Peyer's patch (tissue), 4 donors: ENCODE measurements around the gene PRICKLE2. TPM values are rescaled to one million over a fixed set of nuclear protein-coding genes. Genes with fewer than 3 reads are reported as not detected.
A peak's percentile ranks its signal among the peaks of the same experiment; 100 is the strongest.

ENCODE experiments used
- DNase-seq, 3 donors: peaks; one replicate each; pipeline ENCODE4 v3.0.0-alpha.2; 2017 to 2019
- H3K27ac ChIP-seq, 4 donors: fragments of 200-600 bp; sonication (generic); one replicate each; pipeline ENCODE4 v1.5.1; 2016 to 2019
- H3K27me3 ChIP-seq, 2 donors: fragments of 200-600 bp; sonication (generic); one replicate each; pipeline ENCODE4 v1.5.1; 2019
- H3K36me3 ChIP-seq, 3 donors: fragments of 200-600 bp; sonication (generic); one replicate each; pipeline ENCODE4 v1.5.1; 2016 to 2019
- H3K4me1 ChIP-seq, 4 donors: fragments of 200-600 bp; sonication (generic); one replicate each; pipeline ENCODE4 v1.5.1; 2016 to 2019
- H3K4me3 ChIP-seq, 4 donors: fragments of 200-600 bp; sonication (generic); 1 replicate in 3 of 4; 2 replicates in 1 of 4; pipeline ENCODE4 v1.5.1; 2016 to 2019; ENCODE audit warnings: mild to moderate bottlenecking in 1 of 4
- H3K9me3 ChIP-seq, 4 donors: fragments of 200-600 bp; sonication (generic); one replicate each; pipeline ENCODE4 v1.5.1; 2016 to 2019; ENCODE audit warnings: mild to moderate bottlenecking in 1 of 4
- POLR2A ChIP-seq, 2 donors: fragments of 450-650 bp; IDR thresholded peaks; one replicate each; pipeline ENCODE4 v1.5.1; 2017; ENCODE audit warnings: antibody characterized with exemption in 2 of 2, mild to moderate bottlenecking in 2 of 2, moderate library complexity in 2 of 2
- total RNA-seq, 4 donors: library from RNA; depleted of rRNA; stranded (reverse); fragments of >200 nt; gene quantifications; one replicate each; pipeline ENCODE4 v1.1.0, GENCODE V29; 2016
- TF ChIP-seq, protein P1 (sequence below), 6 experiments: fragments of 450-650 bp in 4 of 6; fragments of 200-600 bp in 2 of 6; sonication (generic) in 1 of 6; IDR thresholded peaks; one replicate each; pipeline ENCODE4 v1.5.1; 2017 to 2019; ENCODE audit warnings: antibody characterized with exemption in 6 of 6, mild to moderate bottlenecking in 3 of 6, moderate library complexity in 1 of 6

Gene PRICKLE2
- total RNA-seq, 4 donors from 2014 or later, result 3.5 to 22.3 (median 11.8) TPM

DNA sequence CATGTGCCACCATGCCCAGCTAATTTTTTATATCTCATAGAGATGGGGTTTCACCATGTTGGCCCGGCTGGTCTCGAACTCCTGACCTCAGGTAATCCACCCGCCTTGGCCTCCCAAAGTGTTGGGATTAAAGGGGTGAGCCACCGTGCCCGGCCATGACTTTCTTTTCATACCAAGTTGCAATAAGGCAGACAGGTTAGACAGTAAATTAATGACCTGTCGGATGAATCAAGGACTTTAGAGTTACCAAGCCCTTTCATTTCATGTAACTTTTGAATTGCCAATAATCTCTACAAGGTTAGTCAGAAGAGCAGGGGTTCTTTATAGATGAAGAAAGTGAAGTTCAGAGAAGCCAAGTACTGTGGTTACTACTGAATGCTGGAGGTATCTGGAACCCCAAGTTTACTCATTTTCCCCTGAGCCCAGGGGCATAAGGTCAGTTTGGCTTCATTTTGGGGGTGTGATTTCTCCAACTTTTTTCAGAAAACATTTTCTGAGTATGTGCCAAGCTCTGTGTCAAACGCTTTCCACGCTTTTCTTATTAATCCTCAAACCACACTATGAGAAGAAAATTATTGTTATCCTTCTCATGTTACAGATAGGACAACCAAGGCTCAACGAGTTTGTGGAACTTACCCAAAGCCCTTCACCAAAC lies 11.9 kb downstream of the PRICKLE2 start:
- H3K4me1 ChIP-seq, result peaks cover 0 to 16% (median 0%) of the 10 kb centered on the region in 4 donors
- no peak overlapping the region for H3K4me3 ChIP-seq
- H3K27me3 ChIP-seq, result no peaks in the 10 kb centered on the region
- H3K36me3 ChIP-seq, result no peaks in the 10 kb centered on the region
- DNase-seq, result no peak
- TF ChIP-seq POLR2A (IDR thresholded peaks at IDR 0.05), result no peak
- TF ChIP-seq, protein P1, sequence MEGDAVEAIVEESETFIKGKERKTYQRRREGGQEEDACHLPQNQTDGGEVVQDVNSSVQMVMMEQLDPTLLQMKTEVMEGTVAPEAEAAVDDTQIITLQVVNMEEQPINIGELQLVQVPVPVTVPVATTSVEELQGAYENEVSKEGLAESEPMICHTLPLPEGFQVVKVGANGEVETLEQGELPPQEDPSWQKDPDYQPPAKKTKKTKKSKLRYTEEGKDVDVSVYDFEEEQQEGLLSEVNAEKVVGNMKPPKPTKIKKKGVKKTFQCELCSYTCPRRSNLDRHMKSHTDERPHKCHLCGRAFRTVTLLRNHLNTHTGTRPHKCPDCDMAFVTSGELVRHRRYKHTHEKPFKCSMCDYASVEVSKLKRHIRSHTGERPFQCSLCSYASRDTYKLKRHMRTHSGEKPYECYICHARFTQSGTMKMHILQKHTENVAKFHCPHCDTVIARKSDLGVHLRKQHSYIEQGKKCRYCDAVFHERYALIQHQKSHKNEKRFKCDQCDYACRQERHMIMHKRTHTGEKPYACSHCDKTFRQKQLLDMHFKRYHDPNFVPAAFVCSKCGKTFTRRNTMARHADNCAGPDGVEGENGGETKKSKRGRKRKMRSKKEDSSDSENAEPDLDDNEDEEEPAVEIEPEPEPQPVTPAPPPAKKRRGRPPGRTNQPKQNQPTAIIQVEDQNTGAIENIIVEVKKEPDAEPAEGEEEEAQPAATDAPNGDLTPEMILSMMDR (IDR thresholded peaks at IDR 0.05), result no peak
- H3K27ac ChIP-seq, result peak overlapping the region in 2 of 4 donors; percentile 14 to 73
- H3K9me3 ChIP-seq, result no peaks in the 10 kb centered on the region

DNA sequence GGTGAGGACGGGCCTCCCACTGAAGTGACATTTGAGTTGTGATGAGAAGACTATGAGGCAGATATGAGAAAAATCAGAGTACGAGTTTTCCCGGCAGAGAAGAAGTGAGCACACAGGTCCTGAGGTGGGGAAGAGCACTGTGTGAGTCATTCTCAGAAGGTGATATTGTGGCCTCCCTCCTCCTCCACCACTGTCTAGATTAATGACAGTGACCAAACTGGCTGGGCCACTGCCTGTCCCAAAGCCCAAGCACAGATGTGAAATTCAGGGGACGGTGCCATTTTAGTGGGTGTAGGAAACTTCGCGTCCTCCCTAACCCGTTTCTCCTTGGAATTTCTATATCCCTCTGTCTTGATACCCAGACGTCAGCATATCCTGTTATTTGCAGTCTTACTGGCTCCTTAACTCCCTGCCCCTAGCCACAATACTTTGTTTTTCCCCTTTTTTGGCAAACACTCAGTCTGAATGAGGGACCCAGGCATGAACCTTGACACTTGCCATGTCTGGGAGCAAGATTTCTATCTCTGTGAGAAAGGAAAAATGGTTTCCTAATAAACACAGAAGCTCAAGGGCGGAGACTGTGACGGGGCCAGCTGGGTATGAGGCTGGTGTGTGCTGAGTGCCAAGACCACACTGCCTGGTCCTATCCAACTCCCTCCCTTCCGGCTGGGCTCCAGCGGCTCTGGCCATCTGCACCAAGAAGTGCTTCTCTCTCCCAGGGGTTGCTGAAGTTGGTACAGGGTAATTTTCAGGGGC lies 15.2 kb downstream of the PRICKLE2 start:
- Histone ChIP-seq H3K4me3 (no peak overlapping the region), H3K36me3 (no peaks in the 10 kb centered on the region), H3K9me3 (no peaks in the 10 kb centered on the region), H3K27ac (peak overlapping the region in 2 of 4 donors; percentile 10 to 52), H3K27me3 (no peaks in the 10 kb centered on the region), H3K4me1 (no peaks in the 10 kb centered on the region)
- no peak for TF ChIP-seq POLR2A (IDR thresholded peaks at IDR 0.05)
- TF ChIP-seq, protein P1 (IDR thresholded peaks at IDR 0.05), result no peak
- DNase-seq, result no peak

- no peak overlapping the region for H3K4me3 ChIP-seq
- no peaks in the 10 kb centered on the region for H3K9me3 ChIP-seq
- TF ChIP-seq, protein P1 (IDR thresholded peaks at IDR 0.05), result no peak
- no peak for DNase-seq
- no peaks in the 10 kb centered on the region for H3K36me3 ChIP-seq
- peak overlapping the region in 1 of 4 donors; percentile 17 for H3K27ac ChIP-seq
- H3K4me1 ChIP-seq, result no peaks in the 10 kb centered on the region
- no peaks in the 10 kb centered on the region for H3K27me3 ChIP-seq
These were observed 17.8 kb downstream of the PRICKLE2 start for GRCh38 chr3:64207289-64208080.

- H3K27me3 ChIP-seq, result no peaks in the 10 kb centered on the region
- DNase-seq, result no peak
- no peaks in the 10 kb centered on the region for H3K36me3 ChIP-seq
- no peak overlapping the region for H3K27ac ChIP-seq
- H3K4me3 ChIP-seq, result no peak overlapping the region
- H3K9me3 ChIP-seq, result no peaks in the 10 kb centered on the region
- TF ChIP-seq, protein P1 (IDR thresholded peaks at IDR 0.05), result no peak
- no peak for TF ChIP-seq POLR2A (IDR thresholded peaks at IDR 0.05)
- H3K4me1 ChIP-seq, result no peaks in the 10 kb centered on the region
These were observed 21.0 kb downstream of the PRICKLE2 start for GRCh38 chr3:64203969-64204908.

DNA sequence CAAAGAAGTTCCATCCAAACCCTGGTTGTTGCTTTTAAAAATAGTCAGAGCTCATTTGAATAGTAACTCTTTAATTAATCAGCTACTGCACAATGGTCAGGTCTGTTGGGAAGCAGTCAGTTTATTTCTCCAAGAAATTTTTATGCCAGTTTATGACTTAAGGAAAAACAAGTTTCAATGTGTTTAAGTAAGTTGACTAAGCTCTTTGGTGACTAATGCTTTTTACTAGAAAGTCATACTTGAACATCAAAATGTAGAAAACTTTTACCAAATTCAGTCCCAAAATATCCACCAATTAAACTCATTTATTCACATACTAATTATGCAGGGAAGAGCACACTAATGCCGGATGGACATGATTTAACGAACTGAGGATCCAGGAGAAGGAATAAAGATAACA lies 22.1 kb downstream of the PRICKLE2 start:
- Histone ChIP-seq H3K4me1 (no peaks in the 10 kb centered on the region), H3K27me3 (no peaks in the 10 kb centered on the region), H3K36me3 (no peaks in the 10 kb centered on the region), H3K27ac (no peak overlapping the region), H3K9me3 (no peaks in the 10 kb centered on the region), H3K4me3 (no peak overlapping the region)
- TF ChIP-seq POLR2A (IDR thresholded peaks at IDR 0.05), result no peak
- TF ChIP-seq, protein P1 (IDR thresholded peaks at IDR 0.05), result no peak
- no peak for DNase-seq
